ENCODE measurements around the gene TREH. TPM values are rescaled to one million over a fixed set of nuclear protein-coding genes. Genes with fewer than 3 reads are reported as not detected.
"Not testable (repeated sequence)": the region's sequence is repeated elsewhere in the genome, so short reads cannot be mapped to it uniquely, and the experiment has no call there.

TREH gene
- total and polyA plus RNA-seq, 2 experiments from 2014 or later: 0.36 TPM; not detected in 1

GRCh38 chr11:118720078-118720477, 40.6 kb upstream of the TREH start:
- Mint-ChIP-seq H3K36me3 (ENCODE audit: low read depth) (peaks cover 41% of the 10 kb centered on the region), H3K27ac (peak overlapping the region; percentile 100)

GRCh38 chr11:118718562-118718961, 39.1 kb upstream of the TREH start:
- ATAC-seq; H3K36me3 ChIP-seq (ENCODE audit: insufficient read depth); H3K9me2 ChIP-seq (ENCODE audit: insufficient read depth); DNase-seq (ENCODE audit: low spot score); H3K27me3 ChIP-seq (ENCODE audit: insufficient read depth); H3K9me3 Mint-ChIP-seq; H4K20me1 ChIP-seq (replicated peaks; ENCODE audit: insufficient read depth); H2AFZ ChIP-seq: not testable (repeated sequence)
- peaks cover 50% of the 10 kb centered on the region for H3K36me3 Mint-ChIP-seq (ENCODE audit: low read depth)
- H3K79me2 ChIP-seq (replicated peaks; ENCODE audit: insufficient read depth): peaks cover 50% of the 10 kb centered on the region
- peaks cover 66% of the 10 kb centered on the region for H3K4me1 ChIP-seq (ENCODE audit: insufficient read depth)
- H3K27me3 Mint-ChIP-seq (ENCODE audit: insufficient read depth, low read depth, poor library complexity): peaks cover 20% of the 10 kb centered on the region
- peak overlapping the region; percentile 100 for H3K27ac Mint-ChIP-seq
- peak overlapping the region; percentile 98 for H3K27ac ChIP-seq (ENCODE audit: low read depth)
- peak overlapping the region; percentile 93 for H3K4me3 Mint-ChIP-seq
- H3K4me2 ChIP-seq: peak overlapping the region; percentile 84
- H3K4me3 ChIP-seq: peak overlapping the region; percentile 62
- H3K4me1 Mint-ChIP-seq: peaks cover 74% of the 10 kb centered on the region
- H3F3A ChIP-seq (replicated peaks; ENCODE audit: low read depth): peaks cover 18% of the 10 kb centered on the region

More at GRCh38 chr11:118720078-118720477, 40.6 kb upstream of the TREH start:
- H3K9me2 ChIP-seq (ENCODE audit: insufficient read depth); H2AFZ ChIP-seq; H3K36me3 ChIP-seq (ENCODE audit: insufficient read depth); DNase-seq (ENCODE audit: low spot score); H3K27me3 ChIP-seq (ENCODE audit: insufficient read depth); H3K9me3 Mint-ChIP-seq; H4K20me1 ChIP-seq (replicated peaks; ENCODE audit: insufficient read depth); ATAC-seq: not testable (repeated sequence)
- Histone ChIP-seq H3K4me2 (peak overlapping the region; percentile 84), H3K4me3 (peak overlapping the region; percentile 62), H3K27ac (ENCODE audit: low read depth) (peak overlapping the region; percentile 98), H3K4me1 (ENCODE audit: insufficient read depth) (peaks cover 68% of the 10 kb centered on the region), H3F3A (replicated peaks; ENCODE audit: low read depth) (peaks cover 11% of the 10 kb centered on the region), H3K79me2 (replicated peaks; ENCODE audit: insufficient read depth) (peaks cover 63% of the 10 kb centered on the region)
- Mint-ChIP-seq H3K27me3 (ENCODE audit: insufficient read depth, low read depth, poor library complexity) (peaks cover 17% of the 10 kb centered on the region), H3K4me1 (peaks cover 81% of the 10 kb centered on the region), H3K4me3 (peak overlapping the region; percentile 93)

- not testable (repeated sequence) for H4K20me1 ChIP-seq (replicated peaks; ENCODE audit: insufficient read depth); H3K9me3 Mint-ChIP-seq; H3K36me3 ChIP-seq (ENCODE audit: insufficient read depth); H3K9me2 ChIP-seq (ENCODE audit: insufficient read depth); H2AFZ ChIP-seq; DNase-seq (ENCODE audit: low spot score); H3K27me3 ChIP-seq (ENCODE audit: insufficient read depth); ATAC-seq
- Mint-ChIP-seq H3K4me1 (peaks cover 68% of the 10 kb centered on the region), H3K36me3 (ENCODE audit: low read depth) (peaks cover 53% of the 10 kb centered on the region), H3K27me3 (ENCODE audit: insufficient read depth, low read depth, poor library complexity) (peaks cover 20% of the 10 kb centered on the region), H3K27ac (peak overlapping the region; percentile 100), H3K4me3 (peak overlapping the region; percentile 93)
- Histone ChIP-seq H3K4me3 (peak overlapping the region; percentile 62), H3F3A (replicated peaks; ENCODE audit: low read depth) (peaks cover 18% of the 10 kb centered on the region), H3K79me2 (replicated peaks; ENCODE audit: insufficient read depth) (peaks cover 42% of the 10 kb centered on the region), H3K4me2 (peak overlapping the region; percentile 84), H3K4me1 (ENCODE audit: insufficient read depth) (peaks cover 58% of the 10 kb centered on the region), H3K27ac (ENCODE audit: low read depth) (peak overlapping the region; percentile 98)
Observed at GRCh38 chr11:118717733-118718132, 38.3 kb upstream of the TREH start.

- H3K4me3 Mint-ChIP-seq: peak overlapping the region; percentile 93
- H2AFZ ChIP-seq; H3K9me2 ChIP-seq (ENCODE audit: insufficient read depth); DNase-seq (ENCODE audit: low spot score); H3K36me3 ChIP-seq (ENCODE audit: insufficient read depth); H3K4me3 ChIP-seq; ATAC-seq; H3K27me3 ChIP-seq (ENCODE audit: insufficient read depth); H3K9me3 Mint-ChIP-seq; H4K20me1 ChIP-seq (replicated peaks; ENCODE audit: insufficient read depth): not testable (repeated sequence)
- Histone ChIP-seq H3F3A (replicated peaks; ENCODE audit: low read depth) (peaks cover 18% of the 10 kb centered on the region), H3K79me2 (replicated peaks; ENCODE audit: insufficient read depth) (peaks cover 37% of the 10 kb centered on the region), H3K4me2 (peak overlapping the region; percentile 84; the same call in 1 of the 2 replicates), H3K27ac (ENCODE audit: low read depth) (peak overlapping the region; percentile 98), H3K4me1 (ENCODE audit: insufficient read depth) (peaks cover 53% of the 10 kb centered on the region)
- peaks cover 20% of the 10 kb centered on the region for H3K27me3 Mint-ChIP-seq (ENCODE audit: insufficient read depth, low read depth, poor library complexity)
- peak; percentile 76 for TF ChIP-seq NANOG (IDR thresholded peaks at IDR 0.05; ENCODE audit: borderline replicate concordance)
- 0 out of 2 replicates have a peak, but pooled peaks have one; percentile 27 for TF ChIP-seq POLR2AphosphoS5 (IDR thresholded peaks at IDR 0.05; ENCODE audit: low read depth)
- peak overlapping the region; percentile 100 for H3K27ac Mint-ChIP-seq
- peaks cover 52% of the 10 kb centered on the region for H3K36me3 Mint-ChIP-seq (ENCODE audit: low read depth)
- peaks cover 63% of the 10 kb centered on the region for H3K4me1 Mint-ChIP-seq
Observed at GRCh38 chr11:118717221-118717620, 37.8 kb upstream of the TREH start.
